PC-9 (cell line): ENCODE results near the gene AIP. TPM values are rescaled to one million over a fixed set of nuclear protein-coding genes. Genes with fewer than 3 reads are reported as not detected.

Source experiments
- BruUV-seq: library from RNA; stranded (reverse); fragments of 400-500 nt; replicated peaks from 2 replicates; lab custom pipeline; 2021; lab: Mats Ljungman, UMichigan
- CTCF ChIA-PET: fragments of 300-600 bp; sonication (Branson Sonifier 250); formaldehyde crosslinking; loops from one replicate; lab custom pipeline; 2022; ENCODE audit warnings: antibody characterized with exemption; lab: Charles Lee
- POLR2A ChIA-PET: fragments of 300-600 bp; sonication (Branson Sonifier 250); formaldehyde crosslinking; loops from one replicate; lab custom pipeline; 2022; ENCODE audit warnings: antibody characterized with exemption; ENCODE audit not compliant: unreplicated experiment; lab: Charles Lee
- DNase-seq, 2 experiments: peaks; one replicate each; pipeline versions ENCODE4 v3.0.0 to v3.0.0-alpha.2; 2015 to 2022; ENCODE audit warnings: mixed read lengths in 1 of 2
- H2AFZ ChIP-seq: fragments of 200-600 bp; sonication (generic); 2 replicates; pipeline ENCODE4 v1.8.1; 2017; ENCODE audit warnings: antibody characterized with exemption
- H3F3A ChIP-seq: fragments of 200-600 bp; sonication (generic); 2 replicates; pipeline ENCODE4 v1.8.1; 2017; ENCODE audit warnings: antibody characterized with exemption, mild to moderate bottlenecking, low read depth; ENCODE audit not compliant: insufficient read depth
- H3K27ac ChIP-seq: fragments of 200-600 bp; sonication (generic); 2 replicates; pipeline ENCODE4 v1.6.1; 2016; ENCODE audit warnings: mixed run types
- H3K27me3 ChIP-seq: fragments of 200-600 bp; sonication (generic); 2 replicates; pipeline ENCODE4 v1.6.1; 2016; ENCODE audit warnings: low read depth, mixed run types; ENCODE audit not compliant: insufficient read depth
- H3K36me3 ChIP-seq: fragments of 200-600 bp; sonication (generic); 2 replicates; pipeline ENCODE4 v1.6.1; 2016; ENCODE audit warnings: low read depth, mixed run types
- H3K4me1 ChIP-seq: fragments of 200-600 bp; sonication (generic); replicated peaks from 2 replicates; pipeline ENCODE4 v1.6.1; 2016; ENCODE audit warnings: mixed run types; ENCODE audit not compliant: insufficient read depth
- H3K4me2 ChIP-seq: fragments of 200-600 bp; sonication (generic); 2 replicates; pipeline ENCODE4 v1.6.1; 2017; ENCODE audit warnings: mixed run types
- H3K4me3 ChIP-seq: fragments of 200-600 bp; sonication (generic); 2 replicates; pipeline ENCODE4 v1.6.1; 2016; ENCODE audit warnings: mixed run types
- H3K79me2 ChIP-seq: fragments of 200-600 bp; sonication (generic); 2 replicates; pipeline ENCODE4 v1.6.1; 2017; ENCODE audit warnings: low read depth, mixed run types
- H3K9me2 ChIP-seq: fragments of 200-600 bp; sonication (generic); 2 replicates; pipeline ENCODE4 v1.8.1; 2017; ENCODE audit warnings: mild to moderate bottlenecking; ENCODE audit not compliant: insufficient read depth
- H3K9me3 ChIP-seq: fragments of 200-600 bp; sonication (generic); 2 replicates; pipeline ENCODE4 v1.8.1; 2016; ENCODE audit warnings: low read depth; ENCODE audit not compliant: insufficient read depth
- H4K20me1 ChIP-seq: fragments of 200-600 bp; sonication (generic); 2 replicates; pipeline ENCODE4 v1.8.1; 2017; ENCODE audit not compliant: insufficient read depth
- EZH2 ChIP-seq: fragments of 200-600 bp; sonication (generic); IDR thresholded peaks from 2 replicates; pipeline ENCODE4 v1.8.0; 2017; ENCODE audit warnings: antibody characterized with exemption, low read depth
- intact Hi-C: fragments of 100-400 bp; cut with micrococcal nuclease; formaldehyde crosslinking; loops from one replicate; pipeline ENCODE4 v1.10.0; 2022; ENCODE audit not compliant: unreplicated experiment
- total RNA-seq: library from RNA; stranded (reverse); gene quantifications from 2 replicates; pipeline ENCODE4 v1.2.3, GENCODE V29; 2021
- TF ChIP-seq, protein P1 (sequence below): fragments of 200-600 bp; sonication (generic); conservative IDR thresholded peaks from 2 replicates; pipeline ENCODE4 v1.6.1; 2017; ENCODE audit warnings: mixed run types, antibody characterized with exemption, mild to moderate bottlenecking, moderate library complexity

Gene AIP
- total RNA-seq, 1 experiment from 2014 or later = 95.3 TPM

DNA sequence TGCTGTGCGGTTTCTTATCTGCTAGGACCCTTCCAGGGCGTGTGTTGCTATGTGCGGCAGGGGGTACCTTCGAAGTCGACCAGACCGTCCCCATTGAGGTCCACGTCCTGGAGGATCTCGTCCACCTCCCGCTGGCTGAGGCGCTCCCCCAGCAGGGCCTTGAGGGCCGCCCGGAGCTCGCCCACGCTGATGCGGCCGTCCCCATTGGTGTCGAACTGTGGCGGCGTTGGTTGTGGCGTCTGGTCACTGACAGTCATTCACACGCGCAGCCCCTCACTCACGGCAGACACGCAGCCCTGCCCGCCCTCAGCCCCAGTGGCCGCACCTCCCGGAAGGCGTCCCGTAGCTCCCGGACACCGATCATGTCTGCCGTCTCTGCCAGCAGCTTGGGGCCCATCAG lies 36.9 kb downstream of the AIP start:
- POLR2A ChIA-PET = no interaction called here
- TF ChIP-seq EZH2 = no peak
- TF ChIP-seq, protein P1, sequence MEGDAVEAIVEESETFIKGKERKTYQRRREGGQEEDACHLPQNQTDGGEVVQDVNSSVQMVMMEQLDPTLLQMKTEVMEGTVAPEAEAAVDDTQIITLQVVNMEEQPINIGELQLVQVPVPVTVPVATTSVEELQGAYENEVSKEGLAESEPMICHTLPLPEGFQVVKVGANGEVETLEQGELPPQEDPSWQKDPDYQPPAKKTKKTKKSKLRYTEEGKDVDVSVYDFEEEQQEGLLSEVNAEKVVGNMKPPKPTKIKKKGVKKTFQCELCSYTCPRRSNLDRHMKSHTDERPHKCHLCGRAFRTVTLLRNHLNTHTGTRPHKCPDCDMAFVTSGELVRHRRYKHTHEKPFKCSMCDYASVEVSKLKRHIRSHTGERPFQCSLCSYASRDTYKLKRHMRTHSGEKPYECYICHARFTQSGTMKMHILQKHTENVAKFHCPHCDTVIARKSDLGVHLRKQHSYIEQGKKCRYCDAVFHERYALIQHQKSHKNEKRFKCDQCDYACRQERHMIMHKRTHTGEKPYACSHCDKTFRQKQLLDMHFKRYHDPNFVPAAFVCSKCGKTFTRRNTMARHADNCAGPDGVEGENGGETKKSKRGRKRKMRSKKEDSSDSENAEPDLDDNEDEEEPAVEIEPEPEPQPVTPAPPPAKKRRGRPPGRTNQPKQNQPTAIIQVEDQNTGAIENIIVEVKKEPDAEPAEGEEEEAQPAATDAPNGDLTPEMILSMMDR = no peak

DNA sequence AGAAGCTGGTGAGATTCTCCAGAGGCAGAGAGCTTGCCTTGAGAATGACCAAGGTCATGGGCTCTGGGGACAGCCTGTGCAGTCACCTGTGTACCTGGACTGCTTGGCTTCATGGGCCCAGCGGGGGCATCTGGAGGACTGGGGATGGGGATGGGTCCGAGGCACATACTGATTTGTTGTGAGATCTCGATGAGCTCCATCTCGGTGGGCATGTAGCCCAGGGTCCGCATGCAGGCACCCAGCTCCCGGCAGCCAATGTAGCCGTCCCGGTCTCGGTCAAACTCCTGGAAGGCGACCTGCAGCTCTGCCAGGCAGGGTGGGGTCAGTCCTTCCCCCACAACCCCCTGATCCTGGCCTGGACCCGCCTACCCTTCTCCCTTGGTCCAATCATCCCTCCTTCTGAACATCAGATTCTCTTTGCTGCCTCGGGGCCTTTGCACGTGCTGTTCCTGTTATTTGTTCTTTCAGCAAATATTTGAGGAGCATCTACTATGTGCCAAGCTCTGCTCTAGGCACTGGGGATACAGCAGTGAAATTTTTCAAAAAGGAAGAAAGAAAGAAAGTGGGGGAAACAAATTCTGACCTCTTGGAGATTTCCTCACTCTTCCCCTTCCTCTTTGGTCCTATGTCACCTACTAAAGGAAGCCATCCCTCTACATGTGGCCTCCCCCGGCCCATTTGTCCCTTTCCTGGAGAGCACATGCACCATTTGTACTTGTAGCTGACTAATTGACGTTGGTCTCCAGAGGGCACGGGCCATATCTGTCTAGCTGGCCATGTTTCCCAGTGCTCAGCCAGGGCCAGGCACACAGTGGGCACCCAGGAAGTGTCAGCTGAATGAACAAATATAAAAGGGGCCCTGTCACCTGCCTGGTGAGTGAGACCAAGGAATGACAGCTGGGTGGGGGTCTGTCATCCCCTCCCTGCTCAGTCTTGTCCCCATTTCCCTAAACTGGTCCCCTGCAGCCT lies 38.3 kb downstream of the AIP start:
- Histone ChIP-seq H3K9me3 (no peaks in the 10 kb centered on the region), H3K79me2 (no peaks in the 10 kb centered on the region), H3K27me3 (peaks cover 23% of the 10 kb centered on the region), H2AFZ (no peak overlapping the region), H3K4me3 (no peak overlapping the region), H3F3A (peaks cover 3% of the 10 kb centered on the region; the same call in 1 of the 2 replicates), H3K4me2 (no peak overlapping the region), H3K27ac (no peak overlapping the region), H4K20me1 (no peaks in the 10 kb centered on the region), H3K36me3 (no peaks in the 10 kb centered on the region), H3K9me2 (no peaks in the 10 kb centered on the region), H3K4me1 (no peaks in the 10 kb centered on the region)
- intact Hi-C loops = no loop called here
- TF ChIP-seq, protein P1 = no peak
- TF ChIP-seq EZH2 = no peak
- ChIA-PET CTCF (no interaction called here), POLR2A (interaction anchor here (0.6 kb wide), 1 partner anchor 48 kb away, joined by 3 read pairs; no protein-coding TSS in a partner anchor)
- no peak for DNase-seq
- BruUV-seq = no TSS peak

More for the DNA sequence above, 36.9 kb downstream of the AIP start:
- Histone ChIP-seq H2AFZ (no peak overlapping the region), H4K20me1 (no peaks in the 10 kb centered on the region), H3K9me3 (no peaks in the 10 kb centered on the region), H3K4me2 (no peak overlapping the region), H3K36me3 (no peaks in the 10 kb centered on the region), H3F3A (peaks cover 10% of the 10 kb centered on the region; the same call in 1 of the 2 replicates), H3K4me1 (no peaks in the 10 kb centered on the region), H3K4me3 (no peak overlapping the region), H3K27me3 (peaks cover 30% of the 10 kb centered on the region), H3K27ac (no peak overlapping the region), H3K9me2 (no peaks in the 10 kb centered on the region), H3K79me2 (no peaks in the 10 kb centered on the region)
- intact Hi-C loops = no loop called here
- BruUV-seq = no TSS peak
- CTCF ChIA-PET = no interaction called here
- DNase-seq = no peak

DNA sequence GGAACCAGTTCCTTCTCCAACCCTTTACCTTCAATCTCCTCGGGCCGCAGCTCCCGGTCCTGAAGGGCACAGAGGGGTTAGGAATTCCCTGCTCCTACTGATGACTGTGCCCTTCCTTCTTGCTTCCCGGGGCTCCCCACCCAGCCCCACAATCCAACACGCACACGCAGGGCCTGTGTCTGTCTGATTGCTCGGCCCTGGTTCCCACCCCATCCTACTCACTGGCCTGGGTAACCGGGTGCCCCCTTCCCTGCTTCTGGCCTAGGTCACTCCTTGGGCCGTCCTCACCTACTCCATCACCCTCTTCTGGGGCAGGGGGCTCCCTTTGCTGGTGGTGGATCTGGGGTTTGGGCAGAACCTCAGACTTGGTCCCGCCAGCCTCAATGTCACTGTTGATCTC lies 39.1 kb downstream of the AIP start:
- DNase-seq = no peak
- intact Hi-C loops = no loop called here
- Histone ChIP-seq H4K20me1 (no peaks in the 10 kb centered on the region), H3K4me2 (no peak overlapping the region), H3K4me1 (no peaks in the 10 kb centered on the region), H3F3A (no peaks in the 10 kb centered on the region), H3K9me2 (no peaks in the 10 kb centered on the region), H3K36me3 (no peaks in the 10 kb centered on the region), H3K9me3 (no peaks in the 10 kb centered on the region), H3K4me3 (no peak overlapping the region), H3K27ac (no peak overlapping the region), H3K79me2 (no peaks in the 10 kb centered on the region), H3K27me3 (peaks cover 23% of the 10 kb centered on the region), H2AFZ (no peak overlapping the region)
- POLR2A ChIA-PET = no interaction called here
- BruUV-seq = no TSS peak
- TF ChIP-seq, protein P1 = no peak
- no peak for TF ChIP-seq EZH2
- CTCF ChIA-PET = no interaction called here
